GM23338 (cell line): ENCODE results near the gene MEIOSIN. TPM values are rescaled to one million over a fixed set of nuclear protein-coding genes. Genes with fewer than 3 reads are reported as not detected.

Source experiments
- ATAC-seq: fragments of 200-7000 bp; cut with Tn5 transposase; 3 replicates; pipeline ENCODE4 v1.9.1; 2020
- DNase-seq: peaks from one replicate; pipeline ENCODE4 v3.0.0-alpha.2; 2015; ENCODE audit warnings: low spot score
- H2AFZ ChIP-seq: fragments of 200-600 bp; sonication (generic); 2 replicates; pipeline ENCODE4 v1.8.0; 2016; ENCODE audit warnings: antibody characterized with exemption, mild to moderate bottlenecking, moderate library complexity
- H3F3A ChIP-seq: fragments of 200-600 bp; sonication (generic); replicated peaks from 2 replicates; pipeline ENCODE4 v1.8.0; 2017; ENCODE audit warnings: antibody characterized with exemption, mixed run types, low read depth
- H3K27ac ChIP-seq: fragments of 200-600 bp; sonication (generic); 2 replicates; pipeline ENCODE4 v1.6.1; 2016; ENCODE audit warnings: low read depth
- H3K27me3 ChIP-seq: fragments of 200-600 bp; sonication (generic); 2 replicates; pipeline ENCODE4 v1.8.0; 2016; ENCODE audit warnings: mild to moderate bottlenecking, mixed run types, moderate library complexity; ENCODE audit not compliant: insufficient read depth
- H3K36me3 ChIP-seq: fragments of 200-600 bp; sonication (generic); 2 replicates; pipeline ENCODE4 v1.8.0; 2016; ENCODE audit warnings: mild to moderate bottlenecking; ENCODE audit not compliant: insufficient read depth
- H3K4me1 ChIP-seq: fragments of 200-600 bp; sonication (generic); 2 replicates; pipeline ENCODE4 v1.8.0; 2016; ENCODE audit warnings: mild to moderate bottlenecking, moderate library complexity; ENCODE audit not compliant: insufficient read depth
- H3K4me2 ChIP-seq: fragments of 200-600 bp; sonication (generic); 2 replicates; pipeline ENCODE4 v1.7.1; 2017; ENCODE audit warnings: mixed run types
- H3K4me3 ChIP-seq: fragments of 200-600 bp; sonication (generic); 2 replicates; pipeline ENCODE4 v1.6.1; 2016; ENCODE audit warnings: mixed run types
- H3K79me2 ChIP-seq: fragments of 200-600 bp; sonication (generic); replicated peaks from 2 replicates; pipeline ENCODE4 v1.8.0; 2017; ENCODE audit warnings: mild to moderate bottlenecking; ENCODE audit not compliant: insufficient read depth
- H3K9me2 ChIP-seq: fragments of 200-600 bp; sonication (generic); 2 replicates; pipeline ENCODE4 v1.8.0; 2017; ENCODE audit not compliant: insufficient read depth
- H4K20me1 ChIP-seq: fragments of 200-600 bp; sonication (generic); replicated peaks from 2 replicates; pipeline ENCODE4 v1.8.0; 2017; ENCODE audit warnings: mild to moderate bottlenecking; ENCODE audit not compliant: insufficient read depth
- H3K27ac Mint-ChIP-seq: 2 replicates; pipeline ENCODE4 v1.8.0; 2020; ENCODE audit warnings: inconsistent platforms, mild to moderate bottlenecking, moderate library complexity, mixed read lengths
- H3K27me3 Mint-ChIP-seq: 3 replicates; pipeline ENCODE4 v1.8.0; 2022; ENCODE audit warnings: low read depth, mild to moderate bottlenecking, moderate library complexity, mixed read lengths, inconsistent platforms; ENCODE audit not compliant: insufficient read depth, poor library complexity
- H3K36me3 Mint-ChIP-seq: 3 replicates; pipeline ENCODE4 v1.8.0; 2021; ENCODE audit warnings: low read depth, mild to moderate bottlenecking, inconsistent platforms, moderate library complexity, mixed read lengths
- H3K4me1 Mint-ChIP-seq: 3 replicates; pipeline ENCODE4 v1.8.0; 2020; ENCODE audit warnings: mild to moderate bottlenecking, inconsistent platforms, mixed read lengths
- H3K4me3 Mint-ChIP-seq: 3 replicates; pipeline ENCODE4 v1.8.0; 2021; ENCODE audit warnings: moderate library complexity, mild to moderate bottlenecking, inconsistent platforms, mixed read lengths
- H3K9me3 Mint-ChIP-seq: 3 replicates; pipeline ENCODE4 v1.8.0; 2020; ENCODE audit warnings: moderate library complexity, mild to moderate bottlenecking, inconsistent platforms, mixed read lengths
- CREB1 ChIP-seq: fragments of 250-450 bp; sonication (Bioruptor Pico); IDR thresholded peaks from 2 replicates; pipeline ENCODE4 v1.5.0; 2020; ENCODE audit warnings: low read depth, mild to moderate bottlenecking, moderate library complexity
- ETS1 ChIP-seq: IDR thresholded peaks from 2 replicates; pipeline ENCODE4 v1.6.1; 2016; ENCODE audit warnings: antibody characterized with exemption
- EZH2 ChIP-seq: fragments of 200-600 bp; sonication (generic); IDR thresholded peaks from one replicate; pipeline ENCODE4 v1.8.0; 2017; ENCODE audit warnings: antibody characterized with exemption, mild to moderate bottlenecking, low read depth; ENCODE audit not compliant: unreplicated experiment
- EZH2phosphoT487 ChIP-seq: fragments of 200-600 bp; sonication (generic); IDR thresholded peaks from one replicate; pipeline ENCODE4 v1.8.1; 2018; ENCODE audit warnings: antibody characterized with exemption; ENCODE audit not compliant: unreplicated experiment
- JUNB ChIP-seq: IDR thresholded peaks from one replicate; pipeline ENCODE4 v1.6.1; 2016; ENCODE audit warnings: antibody characterized with exemption; ENCODE audit not compliant: unreplicated experiment
- NANOG ChIP-seq: IDR thresholded peaks from 2 replicates; pipeline ENCODE4 v1.6.1; 2016; ENCODE audit warnings: antibody characterized with exemption, borderline replicate concordance
- POLR2AphosphoS5 ChIP-seq: IDR thresholded peaks from 2 replicates; pipeline ENCODE4 v1.6.1; 2016; ENCODE audit warnings: antibody characterized with exemption, low read depth
- REST ChIP-seq: IDR thresholded peaks from one replicate; pipeline ENCODE4 v1.6.1; 2018; ENCODE audit warnings: antibody characterized with exemption; ENCODE audit not compliant: unreplicated experiment
- STAT1 ChIP-seq: IDR thresholded peaks from one replicate; pipeline ENCODE4 v1.6.1; 2016; ENCODE audit warnings: antibody characterized with exemption; ENCODE audit not compliant: unreplicated experiment
- ZNF114 ChIP-seq: fragments of 250-450 bp; sonication (Bioruptor Pico); IDR thresholded peaks from 2 replicates; pipeline ENCODE4 v1.5.0; 2020; ENCODE audit warnings: mild to moderate bottlenecking, moderate library complexity
- ZNF331 ChIP-seq: fragments of 250-450 bp; sonication (Bioruptor Pico); IDR thresholded peaks from 2 replicates; pipeline ENCODE4 v1.5.0; 2020; ENCODE audit warnings: low read depth, mild to moderate bottlenecking, moderate library complexity
- ZNF462 ChIP-seq: fragments of 250-450 bp; sonication (Bioruptor Pico); IDR thresholded peaks from 2 replicates; pipeline ENCODE4 v1.5.0; 2020; ENCODE audit warnings: mild to moderate bottlenecking, moderate library complexity
- polyA plus RNA-seq: library from polyadenylated mRNA; unstranded; fragments of >200 nt; fragmentation: Nextera tagmentation; extraction: Ambion mirVana; gene quantifications from 2 replicates; pipeline ENCODE4 v1.2.1, GENCODE V29; 2016
- total RNA-seq: library from RNA; depleted of rRNA; stranded (reverse); fragments of >200 nt; shearing (Covaris generic); gene quantifications from 2 replicates; pipeline ENCODE4 v1.2.3, GENCODE V29; 2014

Gene MEIOSIN
- total and polyA plus RNA-seq, 2 experiments from 2014 or later, result 0.21 to 0.28 TPM

GRCh38 chr19:45789035-45789786, 56.0 kb downstream of the MEIOSIN start:
- Histone ChIP-seq H3K4me2 (no peak overlapping the region), H3K9me2 (no peaks in the 10 kb centered on the region), H3K4me3 (no peak overlapping the region), H2AFZ (no peak overlapping the region), H3K4me1 (peaks cover 6% of the 10 kb centered on the region), H3K27ac (no peak overlapping the region), H3F3A (peaks cover 9% of the 10 kb centered on the region; the same call in 1 of the 2 replicates), H3K79me2 (peaks cover 17% of the 10 kb centered on the region), H4K20me1 (peaks cover 18% of the 10 kb centered on the region), H3K27me3 (no peaks in the 10 kb centered on the region), H3K36me3 (peaks cover 6% of the 10 kb centered on the region; the same call in 1 of the 2 replicates)
- H3K9me3 Mint-ChIP-seq, result no peaks in the 10 kb centered on the region; the same call in none of the 3 replicates
- no peak overlapping the region for H3K27ac Mint-ChIP-seq
- DNase-seq (no peak), ATAC-seq (no peak)
- no peak overlapping the region; the same call in 2 of the 3 replicates for H3K4me3 Mint-ChIP-seq
- TF ChIP-seq ZNF462 (CRISPR knock-in tag) (no peak), JUNB (no peak), CREB1 (CRISPR knock-in tag) (no peak), EZH2 (no peak), ZNF331 (no peak), ETS1 (no peak), EZH2phosphoT487 (no peak), NANOG (no peak), POLR2AphosphoS5 (no peak), STAT1 (no peak), ZNF114 (CRISPR knock-in tag) (no peak), REST (no peak)
- peaks cover 8% of the 10 kb centered on the region for H3K27me3 Mint-ChIP-seq
- H3K36me3 Mint-ChIP-seq, result peaks cover 45% of the 10 kb centered on the region
- peaks cover 20% of the 10 kb centered on the region for H3K4me1 Mint-ChIP-seq
